ENCODE data around the gene COLEC12.
A peak's percentile ranks its signal among the peaks of the same experiment; 100 is the strongest.

COLEC12 gene

GRCh38 chr18:404061-404636, 96.4 kb downstream of the COLEC12 start:
- DNase-seq (ENCODE audit: low read depth in 1 of 2, low spot score in 1 of 2), result no peak
- TF ChIP-seq JUND (IDR thresholded peaks at IDR 0.05; ENCODE audit: low read depth), result no peak
- in situ Hi-C loops (cut with HindIII; ENCODE audit: low pct_unique_long_range_greater_than_20kb, low sequenced_read_pairs), result no loop called here

DNA sequence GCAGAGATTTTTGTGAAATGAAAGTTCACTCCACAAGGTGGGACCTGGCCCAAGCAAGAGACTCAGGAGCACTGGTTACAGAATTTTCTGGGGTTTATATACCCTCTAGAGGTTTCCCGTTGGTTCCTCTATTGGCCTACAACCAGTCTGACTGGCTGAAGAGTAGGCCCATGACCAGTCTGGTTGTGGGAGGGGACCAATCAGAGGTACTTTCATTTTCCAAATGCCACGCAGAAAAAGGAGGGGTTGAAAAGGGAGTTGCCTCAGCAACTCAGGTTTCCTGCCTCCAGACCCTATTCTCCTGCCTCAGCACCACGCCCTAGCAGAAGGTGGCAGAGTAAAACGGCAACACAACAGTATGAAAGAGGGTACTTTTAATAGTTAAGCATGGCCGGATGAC, 98.4 kb downstream of the COLEC12 start:
- in situ Hi-C loops (cut with HindIII; ENCODE audit: low pct_unique_long_range_greater_than_20kb, low sequenced_read_pairs), result no loop called here
- no peak for DNase-seq (ENCODE audit: low read depth in 1 of 2, low spot score in 1 of 2)
- no peak for TF ChIP-seq JUND (IDR thresholded peaks at IDR 0.05; ENCODE audit: low read depth)

DNA sequence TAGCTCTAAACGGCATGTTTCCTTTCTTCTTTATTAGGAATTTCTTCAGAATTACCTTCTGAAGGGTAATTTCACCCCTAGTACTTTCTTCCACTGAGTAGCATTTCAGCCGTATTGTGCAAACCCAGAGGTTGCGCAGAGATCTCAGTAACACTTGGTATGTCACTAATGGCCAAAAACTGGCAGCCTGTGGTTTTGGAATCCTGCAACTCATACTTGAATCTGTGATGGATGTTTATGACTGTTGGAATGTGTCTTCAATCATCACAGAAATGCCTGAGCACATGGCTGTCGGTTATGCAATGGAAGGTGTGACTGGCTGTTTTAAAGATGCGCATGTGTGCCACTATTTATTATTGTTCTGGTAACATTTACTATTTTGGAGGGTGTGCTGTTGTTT, 100.0 kb downstream of the COLEC12 start:
- no peak for TF ChIP-seq JUND (IDR thresholded peaks at IDR 0.05; ENCODE audit: low read depth)
- DNase-seq (ENCODE audit: low read depth in 1 of 2, low spot score in 1 of 2), result no peak
- in situ Hi-C loops (cut with HindIII; ENCODE audit: low pct_unique_long_range_greater_than_20kb, low sequenced_read_pairs), result no loop called here

- in situ Hi-C loops (cut with HindIII; ENCODE audit: low pct_unique_long_range_greater_than_20kb, low sequenced_read_pairs), result no loop called here
- DNase-seq (ENCODE audit: low read depth in 1 of 2, low spot score in 1 of 2), result no peak
- no peak for TF ChIP-seq JUND (IDR thresholded peaks at IDR 0.05; ENCODE audit: low read depth)
Observed at GRCh38 chr18:399631-400135, 100.8 kb downstream of the COLEC12 start.

- DNase-seq (ENCODE audit: low read depth in 1 of 2, low spot score in 1 of 2), result peak; percentile 9 to 54
- TF ChIP-seq JUND (IDR thresholded peaks at IDR 0.05; ENCODE audit: low read depth), result no peak
- in situ Hi-C loops (cut with HindIII; ENCODE audit: low pct_unique_long_range_greater_than_20kb, low sequenced_read_pairs), result no loop called here
Observed at GRCh38 chr18:398935-399630, 101.4 kb downstream of the COLEC12 start.

DNA sequence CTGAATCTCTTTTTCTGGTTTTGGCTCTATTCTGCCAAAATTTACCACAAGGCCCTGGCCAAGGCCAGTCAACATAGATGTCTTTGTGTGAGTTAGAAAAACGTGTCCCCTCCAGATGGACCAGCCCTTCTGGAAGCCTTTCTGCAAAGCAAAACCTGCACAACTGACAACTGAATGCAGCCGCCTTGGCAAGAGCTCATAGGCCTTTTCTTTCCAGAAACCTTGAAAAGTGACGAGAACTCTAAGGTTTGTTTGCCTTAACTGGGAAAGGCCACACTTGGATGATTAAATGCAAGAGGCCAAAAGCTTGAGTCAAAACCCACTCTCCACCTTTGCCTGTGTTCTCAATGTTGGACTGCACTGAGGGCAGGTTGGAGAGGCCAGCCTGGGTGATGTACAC, 103.9 kb downstream of the COLEC12 start:
- no peak for DNase-seq (ENCODE audit: low read depth in 1 of 2, low spot score in 1 of 2)
- no peak for TF ChIP-seq JUND (IDR thresholded peaks at IDR 0.05; ENCODE audit: low read depth)
- in situ Hi-C loops (cut with HindIII; ENCODE audit: low pct_unique_long_range_greater_than_20kb, low sequenced_read_pairs), result no loop called here

GRCh38 chr18:396251-396555, 104.3 kb downstream of the COLEC12 start:
- in situ Hi-C loops (cut with HindIII; ENCODE audit: low pct_unique_long_range_greater_than_20kb, low sequenced_read_pairs), result no loop called here
- DNase-seq (ENCODE audit: low read depth in 1 of 2, low spot score in 1 of 2), result no peak
- TF ChIP-seq JUND (IDR thresholded peaks at IDR 0.05; ENCODE audit: low read depth), result no peak

- no peak for DNase-seq (ENCODE audit: low read depth in 1 of 2, low spot score in 1 of 2)
- TF ChIP-seq JUND (IDR thresholded peaks at IDR 0.05; ENCODE audit: low read depth), result no peak
- in situ Hi-C loops (cut with HindIII; ENCODE audit: low pct_unique_long_range_greater_than_20kb, low sequenced_read_pairs), result no loop called here
Observed at GRCh38 chr18:395456-396250, 104.8 kb downstream of the COLEC12 start.

- no peak for DNase-seq (ENCODE audit: low read depth in 1 of 2, low spot score in 1 of 2)
- no peak for TF ChIP-seq JUND (IDR thresholded peaks at IDR 0.05; ENCODE audit: low read depth)
- in situ Hi-C loops (cut with HindIII; ENCODE audit: low pct_unique_long_range_greater_than_20kb, low sequenced_read_pairs), result no loop called here
Observed at GRCh38 chr18:394987-395362, 105.5 kb downstream of the COLEC12 start.

GRCh38 chr18:394262-394986, 106.1 kb downstream of the COLEC12 start:
- no peak for TF ChIP-seq JUND (IDR thresholded peaks at IDR 0.05; ENCODE audit: low read depth)
- no peak for DNase-seq (ENCODE audit: low read depth in 1 of 2, low spot score in 1 of 2)
- in situ Hi-C loops (cut with HindIII; ENCODE audit: low pct_unique_long_range_greater_than_20kb, low sequenced_read_pairs), result no loop called here

DNA sequence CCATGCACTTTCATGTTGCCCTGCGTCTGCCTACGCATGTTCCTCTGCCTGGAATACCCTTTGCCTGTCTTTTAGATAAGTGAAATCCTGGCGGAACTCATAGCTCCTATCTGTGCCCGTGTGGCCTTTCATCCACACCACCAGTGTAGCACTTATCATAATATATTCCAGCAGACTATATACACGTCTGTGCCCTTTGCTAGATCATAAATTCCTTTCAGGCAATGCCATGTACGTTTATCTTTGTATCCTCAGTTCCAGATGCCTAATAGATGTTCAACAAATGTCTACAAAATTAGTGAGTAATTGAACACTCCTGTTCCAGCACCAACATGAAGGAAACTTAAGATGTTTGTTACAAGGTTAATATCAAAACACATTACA, 106.9 kb downstream of the COLEC12 start:
- in situ Hi-C loops (cut with HindIII; ENCODE audit: low pct_unique_long_range_greater_than_20kb, low sequenced_read_pairs), result no loop called here
- TF ChIP-seq JUND (IDR thresholded peaks at IDR 0.05; ENCODE audit: low read depth), result no peak
- DNase-seq (ENCODE audit: low read depth in 1 of 2, low spot score in 1 of 2), result no peak

DNA sequence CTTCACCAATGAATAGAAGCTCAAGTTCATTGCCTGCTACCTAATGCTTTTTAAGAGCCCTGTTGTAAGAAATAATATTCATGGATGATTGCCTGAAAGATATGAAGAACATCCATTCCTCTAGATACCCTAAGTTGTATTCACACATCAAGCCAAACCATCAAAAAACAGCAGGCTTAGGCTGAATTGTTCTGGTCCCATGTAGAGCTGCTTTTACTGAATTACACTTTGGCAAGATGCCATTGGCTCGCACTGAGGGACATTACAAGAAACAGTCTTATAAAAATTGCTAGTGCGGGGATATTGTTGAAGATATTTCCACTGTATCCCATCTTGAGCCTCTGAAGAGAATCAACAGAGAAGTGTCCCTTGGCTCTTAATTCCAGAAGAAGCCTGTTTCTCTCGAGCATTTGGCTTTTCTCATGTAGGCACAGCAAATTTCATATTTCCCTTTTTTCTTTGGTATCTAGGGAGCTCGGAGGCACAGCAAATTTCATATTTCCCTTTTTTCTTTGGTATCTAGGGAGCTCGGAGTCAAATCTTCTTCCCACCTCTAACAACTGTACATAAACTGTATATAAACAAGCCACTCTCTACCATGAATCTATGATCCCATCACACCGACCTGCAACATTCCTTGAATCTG, 107.5 kb downstream of the COLEC12 start:
- TF ChIP-seq JUND (IDR thresholded peaks at IDR 0.05; ENCODE audit: low read depth), result no peak
- DNase-seq (ENCODE audit: low read depth in 1 of 2, low spot score in 1 of 2), result no peak
- in situ Hi-C loops (cut with HindIII; ENCODE audit: low pct_unique_long_range_greater_than_20kb, low sequenced_read_pairs), result no loop called here

All from T47D (cell line).